SKM-1 (cell line): ENCODE results near the gene MPRIP.
A peak's percentile ranks its signal among the peaks of the same experiment; 100 is the strongest.

Experiments used
- DNase-seq: peaks from one replicate; lab custom pipeline; 2025; ENCODE audit not compliant: unreplicated experiment; lab: John Stamatoyannopoulos, UW

Gene MPRIP

DNA sequence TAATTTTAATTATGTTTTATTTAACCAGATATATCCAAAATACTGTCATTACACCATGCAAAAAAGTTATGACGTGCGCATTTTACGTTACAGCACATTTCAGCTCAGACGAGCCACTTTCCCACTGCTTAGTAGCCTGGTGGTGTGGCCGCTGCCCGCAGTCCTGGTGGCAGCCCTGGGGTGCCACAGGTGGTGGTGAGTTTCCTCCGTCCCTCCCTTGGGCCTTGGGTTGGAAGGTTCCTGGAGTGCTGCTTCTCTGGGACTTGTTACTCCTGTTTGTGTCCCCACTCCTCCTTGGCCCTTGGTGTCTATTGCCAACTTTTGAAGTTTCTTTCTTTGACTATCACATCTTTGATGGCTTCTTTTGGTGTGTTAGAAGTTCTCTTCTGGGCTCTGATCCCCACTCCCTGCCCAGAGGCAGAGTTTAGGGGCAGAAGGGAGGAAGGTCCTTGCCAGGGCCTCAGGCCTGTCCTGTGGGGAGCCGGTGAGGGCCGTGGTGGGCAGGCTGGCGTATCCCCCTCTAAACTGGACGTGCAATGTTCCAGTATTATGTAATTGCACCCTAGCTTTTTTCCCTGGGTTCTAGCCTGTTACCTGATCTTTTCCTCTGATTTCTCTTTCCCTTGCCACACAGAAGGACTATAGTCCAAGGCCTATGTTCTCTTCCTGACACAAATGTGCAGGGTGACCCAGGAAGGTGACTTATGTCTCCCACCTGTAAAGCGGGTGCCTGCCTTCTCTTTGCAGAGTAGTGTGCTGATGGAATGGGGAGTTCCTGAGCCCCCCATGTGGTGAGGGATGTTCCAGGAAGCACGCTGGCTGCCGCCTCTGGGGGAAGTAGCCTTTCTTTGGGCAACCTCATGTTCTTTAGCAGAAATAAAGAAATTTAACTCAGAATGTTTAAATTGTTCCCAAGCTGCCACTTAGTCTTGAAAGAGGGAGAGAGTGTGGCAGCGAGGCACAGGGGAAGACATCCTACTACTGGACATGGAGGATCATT, 8.4 kb downstream of the MPRIP start:
- no peak for DNase-seq

- DNase-seq: no peak
Observed at GRCh38 chr17:17051380-17051779, 9.1 kb downstream of the MPRIP start.

- peak; percentile 61 for DNase-seq
Observed at GRCh38 chr17:17051791-17052461, 9.7 kb downstream of the MPRIP start.

GRCh38 chr17:17052462-17053221, 10.4 kb downstream of the MPRIP start:
- DNase-seq: no peak

GRCh38 chr17:17053446-17054379, 11.5 kb downstream of the MPRIP start:
- DNase-seq: no peak

- DNase-seq: no peak
Observed at GRCh38 chr17:17054636-17055035, 12.4 kb downstream of the MPRIP start.

DNA sequence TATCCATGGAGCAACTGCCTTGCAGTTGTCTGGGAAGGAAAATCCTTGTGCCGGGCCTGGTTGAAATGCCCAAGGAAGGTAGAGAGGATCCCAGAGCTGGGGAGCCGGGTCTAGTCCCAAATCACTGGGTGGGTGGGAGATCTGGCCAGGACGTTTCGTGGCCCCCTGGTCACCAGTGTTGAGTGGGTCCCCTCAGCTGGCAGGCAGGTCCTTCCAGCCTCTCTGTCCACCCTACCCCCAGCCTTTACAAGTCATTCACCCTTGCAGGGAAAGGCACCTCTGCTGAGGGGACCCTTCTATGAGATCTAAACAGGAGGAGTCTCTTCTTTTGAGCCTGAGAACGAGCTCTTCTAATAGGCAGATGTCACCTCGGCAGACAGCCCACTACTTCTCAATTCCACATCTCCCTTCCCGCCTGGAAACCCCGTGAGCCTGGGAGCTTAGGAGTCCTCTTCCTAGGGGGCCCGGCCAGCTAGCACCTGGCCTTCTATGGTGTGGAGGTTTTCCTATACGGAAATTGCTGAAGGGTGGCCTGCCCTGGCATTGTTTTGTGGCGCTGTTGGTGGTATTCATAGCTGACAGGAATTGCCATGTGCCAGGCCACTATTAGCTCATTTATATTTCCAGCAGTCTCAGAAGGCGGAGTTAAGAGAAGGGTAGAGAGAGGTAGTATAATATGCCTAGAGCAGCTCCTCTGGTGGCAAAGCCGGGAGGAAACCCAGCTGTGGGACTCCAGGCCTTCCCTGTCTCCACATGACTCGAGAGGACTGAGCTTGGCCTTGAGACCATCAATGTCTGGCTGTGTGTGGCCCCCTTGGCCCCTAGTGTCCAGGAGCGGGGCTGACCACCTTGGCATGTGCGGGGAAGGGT, 13.3 kb downstream of the MPRIP start:
- DNase-seq: no peak

GRCh38 chr17:17056156-17056539, 13.9 kb downstream of the MPRIP start:
- no peak for DNase-seq

DNA sequence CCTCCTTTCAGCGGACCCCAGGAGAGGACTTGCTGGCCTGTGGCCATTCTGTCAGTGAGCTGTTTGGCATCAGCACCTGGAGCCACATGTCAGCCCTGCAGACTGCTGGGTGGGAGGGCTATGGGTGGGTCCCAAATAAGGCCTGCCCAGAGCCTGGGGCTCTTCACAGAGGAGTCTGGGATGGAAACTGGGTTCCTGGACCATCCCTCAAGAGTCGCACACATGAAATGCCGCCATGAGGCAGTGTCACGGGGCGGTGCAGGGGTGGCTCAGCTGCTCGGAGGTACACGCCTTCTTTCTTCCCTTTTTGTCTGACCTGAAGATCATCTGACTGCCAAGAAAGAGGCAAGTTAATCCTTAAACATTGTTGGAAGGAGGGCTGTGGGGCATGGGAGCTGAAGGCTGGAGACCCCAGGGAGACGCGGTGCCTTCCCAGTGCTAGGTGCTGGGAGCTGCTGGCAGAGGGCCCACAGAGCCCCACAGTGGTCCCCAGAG, 14.8 kb downstream of the MPRIP start:
- no peak for DNase-seq

GRCh38 chr17:17058304-17058703, 16.0 kb downstream of the MPRIP start:
- no peak for DNase-seq

GRCh38 chr17:17059301-17059890, 17.1 kb downstream of the MPRIP start:
- no peak for DNase-seq

DNA sequence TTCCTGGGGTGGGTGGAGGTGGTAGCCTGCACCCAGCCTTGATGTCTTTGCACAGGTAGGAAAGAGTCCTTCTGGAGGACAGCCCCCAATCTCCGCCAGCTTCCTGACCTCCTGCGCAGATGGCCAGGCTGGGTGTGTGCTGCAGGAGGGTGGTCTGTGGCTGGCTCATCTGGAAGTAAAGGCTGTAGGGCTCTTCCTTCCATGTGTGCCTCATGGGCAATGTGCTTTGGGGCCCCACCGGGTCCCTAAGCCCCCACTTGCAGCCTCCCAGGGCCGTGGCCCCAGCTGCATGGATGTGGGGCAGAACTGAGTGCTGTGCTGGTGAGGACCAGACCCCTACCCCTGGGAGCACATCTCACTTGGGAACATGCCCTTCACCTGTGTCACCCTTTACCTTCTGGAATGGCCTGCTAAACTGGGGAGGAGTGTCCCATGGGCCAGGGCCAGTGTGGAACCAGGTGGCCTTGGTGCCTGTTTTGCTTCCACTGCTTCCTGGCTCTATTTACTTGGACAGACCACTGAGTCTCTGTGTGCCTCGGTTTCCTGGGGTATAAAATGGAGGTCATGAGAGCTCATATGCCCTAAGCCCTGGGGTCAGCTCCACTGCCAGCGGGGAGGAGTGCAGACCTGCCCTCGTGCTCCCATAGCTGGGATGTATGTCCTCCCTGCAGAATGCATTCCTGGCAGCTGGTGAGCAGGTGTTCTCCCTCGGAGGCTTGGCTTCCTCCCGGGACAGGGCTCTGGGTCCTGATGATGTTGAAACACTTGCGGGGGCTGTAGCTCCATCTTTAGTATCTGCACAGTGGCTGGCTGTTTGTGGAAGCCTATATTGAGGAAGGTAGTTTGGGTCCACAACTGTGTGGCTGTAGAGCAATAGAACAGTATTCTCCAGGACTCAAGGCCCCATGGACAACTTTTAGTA, 18.0 kb downstream of the MPRIP start:
- DNase-seq: no peak

- DNase-seq: no peak
Observed at GRCh38 chr17:17060930-17061329, 18.7 kb downstream of the MPRIP start.

DNA sequence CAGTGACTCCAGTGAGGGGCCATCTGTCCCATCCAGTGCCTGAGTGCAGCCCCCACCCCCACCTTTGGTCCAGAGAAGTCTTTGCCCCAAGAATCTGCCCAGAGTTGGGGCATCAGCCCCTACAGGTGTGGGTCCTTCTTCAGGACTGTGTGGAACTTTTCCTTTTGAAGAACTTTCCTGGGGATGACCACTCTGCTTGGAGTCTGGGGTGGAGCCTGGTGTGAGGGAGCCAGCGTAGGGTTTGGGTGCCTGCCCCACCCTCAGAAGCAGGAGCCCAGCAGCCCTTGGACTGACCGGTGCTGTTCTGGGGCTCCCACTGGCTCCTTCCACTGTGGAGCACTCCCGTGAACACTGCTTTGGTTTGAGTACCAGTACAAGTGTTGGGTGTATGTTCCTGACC, 19.3 kb downstream of the MPRIP start:
- no peak for DNase-seq

DNA sequence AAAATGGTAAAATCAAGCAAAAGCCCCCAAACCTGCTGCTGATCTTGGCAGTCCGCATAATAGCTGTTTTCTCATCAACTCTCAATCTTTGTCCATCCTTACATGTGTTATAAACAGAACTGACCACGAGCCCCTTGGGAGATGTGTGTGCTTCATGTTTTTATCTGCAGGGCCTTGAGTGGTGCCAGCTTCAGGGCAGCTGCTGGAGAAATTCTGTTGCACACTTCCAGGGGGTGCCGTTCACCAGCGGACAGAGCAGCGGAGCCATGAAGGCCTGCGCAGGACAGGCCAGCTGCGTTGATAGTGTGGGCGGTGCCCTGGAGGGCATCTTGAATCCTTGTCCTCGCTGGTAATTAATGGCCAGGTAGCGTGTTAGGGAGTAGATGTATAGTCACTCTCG, 20.1 kb downstream of the MPRIP start:
- DNase-seq: no peak

GRCh38 chr17:17062866-17063265, 20.6 kb downstream of the MPRIP start:
- DNase-seq: no peak

DNA sequence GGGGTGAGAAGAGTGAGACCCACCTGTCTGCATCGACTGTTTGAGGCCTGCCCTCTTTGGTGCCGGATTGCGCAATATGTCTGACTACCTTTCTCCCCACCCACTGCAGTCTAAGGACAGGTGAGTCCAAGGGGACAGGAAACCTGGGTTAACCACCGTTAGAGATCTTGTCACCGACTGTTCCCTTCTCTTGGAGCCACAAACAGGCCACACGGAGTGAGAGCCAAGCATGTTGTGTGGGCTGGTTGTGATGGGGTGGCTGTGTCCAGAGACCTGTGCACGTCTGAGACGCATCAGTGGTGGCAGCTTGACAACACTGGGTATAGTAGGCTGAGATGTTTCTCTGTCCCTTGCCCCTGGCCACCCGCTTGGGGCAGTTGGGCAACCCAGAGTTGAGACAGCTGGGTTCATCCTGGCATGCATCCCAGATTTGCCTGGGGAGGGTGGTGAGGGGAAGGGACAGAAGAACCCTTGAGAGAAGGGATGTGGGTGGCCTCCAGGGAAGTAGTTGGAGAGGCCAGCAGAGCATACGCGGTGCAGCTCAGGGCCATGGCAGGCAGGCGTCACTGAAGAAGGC, 21.4 kb downstream of the MPRIP start:
- DNase-seq: no peak

DNA sequence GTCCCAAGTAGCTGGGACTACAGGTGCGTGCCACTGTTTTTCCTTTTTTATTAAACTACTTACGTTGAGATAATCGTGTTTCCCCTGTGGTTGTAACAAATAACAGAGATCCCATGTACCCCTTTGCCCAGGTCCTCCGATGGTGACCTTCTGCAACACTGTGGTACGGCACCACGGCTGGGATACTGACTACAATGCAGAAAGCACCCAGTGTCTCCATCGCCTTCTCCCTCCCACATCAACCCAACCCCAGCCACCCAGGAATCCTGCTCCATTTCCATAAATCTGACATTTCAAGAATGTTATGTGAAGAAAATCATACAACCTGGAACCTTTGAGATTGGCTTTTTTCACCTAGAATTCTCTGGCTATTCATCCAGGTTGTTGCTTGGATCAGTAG, 22.1 kb downstream of the MPRIP start:
- no peak for DNase-seq
